ENCODE results near the gene TRMT11.
"Not testable (repeated sequence)": the region's sequence is repeated elsewhere in the genome, so short reads cannot be mapped to it uniquely, and the experiment has no call there.

Gene TRMT11

DNA sequence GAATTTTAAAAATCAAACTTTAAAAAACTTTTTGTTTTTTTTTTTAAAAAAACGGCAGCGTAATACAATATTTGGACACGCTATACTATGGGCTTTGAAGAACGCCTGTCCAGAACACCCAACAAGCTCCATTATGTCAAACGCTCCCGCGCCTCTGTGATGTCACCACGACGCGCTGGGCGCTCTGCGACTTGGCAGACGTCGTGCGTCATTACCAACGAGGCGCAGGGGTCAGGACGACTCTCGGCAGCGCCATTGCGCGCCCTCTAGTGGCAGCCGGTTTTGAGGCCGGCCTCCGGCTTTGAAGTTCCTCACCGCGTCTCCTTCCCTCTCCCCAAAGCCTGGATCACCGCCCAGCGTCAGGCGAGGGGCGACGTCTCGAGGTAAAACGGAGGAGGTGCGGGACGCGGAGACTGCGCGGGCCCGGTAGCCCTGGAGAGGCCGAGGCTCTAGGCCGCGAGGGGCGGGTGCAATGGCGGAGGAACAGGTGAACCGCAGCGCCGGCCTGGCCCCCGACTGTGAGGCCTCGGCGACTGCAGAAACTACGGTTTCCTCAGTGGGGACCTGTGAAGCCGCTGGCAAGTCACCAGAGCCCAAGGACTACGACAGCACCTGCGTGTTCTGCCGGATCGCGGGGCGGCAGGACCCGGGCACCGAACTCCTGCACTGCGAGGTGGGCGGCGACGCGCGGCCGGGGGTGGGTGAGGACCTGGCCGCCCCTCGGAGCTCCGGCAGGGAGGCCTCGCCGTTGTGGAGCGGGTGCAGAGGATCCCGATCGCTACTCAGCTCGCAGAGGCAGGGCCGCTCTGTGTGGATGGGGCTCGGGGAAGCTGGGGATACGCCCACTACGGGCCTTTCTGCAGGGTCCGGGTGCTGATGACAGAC lies 29.6 kb upstream of the TRMT11 start, which contains the start of gene HINT3:
Gene HINT3, plus strand, starts transcription at position 265 of the 885 bp plus-strand sequence. Its CDS starts 208 bp downstream, at position 473.
- DNase-seq = peak; percentile 71

DNA sequence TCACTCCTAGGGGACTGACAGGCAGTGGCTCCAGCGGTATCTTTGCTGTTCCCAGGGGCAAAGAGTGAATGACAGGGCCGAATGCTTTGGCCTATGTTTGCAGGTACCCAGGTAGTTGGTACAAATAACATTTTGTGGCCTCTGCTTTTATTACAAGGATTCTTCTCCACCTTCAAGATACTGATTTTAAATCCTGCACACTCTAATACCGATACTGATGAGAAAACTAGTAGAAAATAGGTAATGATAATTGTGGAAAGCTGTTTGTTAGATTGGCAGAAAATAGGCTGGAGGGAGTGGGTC lies 29.0 kb upstream of the TRMT11 start:
- DNase-seq = no peak

DNA sequence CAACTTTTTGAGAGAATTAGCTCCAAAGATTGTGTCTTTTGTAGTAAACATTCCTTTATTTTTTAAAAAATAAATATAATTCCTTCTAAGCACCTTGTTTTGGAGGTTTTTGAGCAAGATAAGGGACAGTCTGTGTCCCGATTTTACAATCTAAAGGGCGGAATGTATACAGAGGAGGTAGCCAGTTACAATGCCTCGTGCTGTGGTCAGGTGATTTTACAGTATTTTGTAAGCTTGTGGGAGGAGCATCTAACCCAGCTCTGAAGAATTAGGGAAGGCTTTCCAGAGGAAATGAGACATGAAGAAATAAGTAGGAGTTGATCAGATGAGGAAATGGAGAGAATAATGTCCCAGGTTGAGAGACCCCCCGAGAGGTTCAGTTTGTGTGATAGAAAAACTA lies 28.5 kb upstream of the TRMT11 start:
- DNase-seq = no peak

DNA sequence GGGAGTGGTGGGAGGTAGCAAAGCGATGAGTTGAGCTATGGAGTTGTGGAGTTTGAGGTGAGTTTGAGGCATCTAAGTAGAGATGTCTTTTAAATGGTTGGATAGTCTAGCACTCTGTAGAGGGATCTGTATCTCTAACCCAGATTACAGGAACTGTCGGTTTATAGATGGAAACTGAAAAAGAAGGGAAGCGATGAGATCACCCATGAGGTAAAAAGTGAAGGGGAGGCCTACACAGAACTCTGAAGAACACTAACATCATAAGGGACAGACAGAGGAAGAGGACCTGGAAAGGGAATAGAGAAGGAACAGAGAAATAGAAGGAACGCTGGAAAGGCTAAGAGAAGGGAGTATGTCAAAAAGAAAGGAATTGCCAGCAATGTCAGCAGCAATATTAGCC lies 27.3 kb upstream of the TRMT11 start:
- no peak for DNase-seq

DNA sequence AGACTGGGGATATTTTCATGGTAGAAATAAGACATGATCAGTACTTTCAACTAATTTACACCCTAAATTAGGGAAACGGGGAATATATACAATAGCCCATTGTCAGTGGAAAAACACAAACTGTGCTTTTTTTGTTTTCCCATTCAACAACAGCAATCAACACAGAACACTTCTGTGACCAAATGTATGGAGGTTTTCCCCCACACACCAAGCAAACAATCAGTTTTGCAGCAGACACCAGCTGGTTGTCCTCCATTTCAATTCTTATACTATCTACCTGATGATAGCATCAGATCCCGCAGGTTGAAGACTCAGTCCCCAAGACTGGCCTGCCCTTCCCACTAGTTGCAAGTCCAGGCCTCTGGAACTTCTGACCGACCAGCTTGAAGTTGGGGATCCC lies 25.2 kb upstream of the TRMT11 start:
- no peak for DNase-seq

DNA sequence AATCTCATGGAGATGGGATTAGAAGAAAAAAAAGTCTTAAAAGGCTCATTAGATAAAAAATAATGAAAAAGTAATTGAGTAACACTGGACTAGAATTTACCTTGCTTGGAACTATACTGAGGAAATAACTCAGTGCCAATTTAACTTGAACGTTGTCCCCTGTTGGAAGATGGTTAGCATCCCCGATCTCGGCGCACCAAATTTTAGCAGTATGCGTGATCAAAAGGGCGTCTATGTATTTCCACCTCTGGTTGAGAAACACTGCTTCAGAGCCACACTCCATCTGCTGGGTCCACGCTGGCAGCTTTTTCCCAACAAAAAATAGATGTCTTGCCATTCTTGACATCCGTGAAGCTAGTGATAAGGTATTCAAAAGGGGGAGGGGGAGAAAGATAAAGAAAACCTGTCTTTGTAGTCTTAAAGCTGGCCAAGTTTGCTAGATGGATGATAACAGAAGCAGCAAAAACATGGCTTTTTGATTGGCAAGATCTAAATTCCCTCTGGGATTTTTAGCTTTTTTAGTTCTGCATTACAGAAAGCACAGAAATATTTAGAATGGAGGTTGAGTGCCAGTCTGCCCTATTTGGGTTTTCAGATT lies 23.3 kb upstream of the TRMT11 start:
- no peak for DNase-seq

DNA sequence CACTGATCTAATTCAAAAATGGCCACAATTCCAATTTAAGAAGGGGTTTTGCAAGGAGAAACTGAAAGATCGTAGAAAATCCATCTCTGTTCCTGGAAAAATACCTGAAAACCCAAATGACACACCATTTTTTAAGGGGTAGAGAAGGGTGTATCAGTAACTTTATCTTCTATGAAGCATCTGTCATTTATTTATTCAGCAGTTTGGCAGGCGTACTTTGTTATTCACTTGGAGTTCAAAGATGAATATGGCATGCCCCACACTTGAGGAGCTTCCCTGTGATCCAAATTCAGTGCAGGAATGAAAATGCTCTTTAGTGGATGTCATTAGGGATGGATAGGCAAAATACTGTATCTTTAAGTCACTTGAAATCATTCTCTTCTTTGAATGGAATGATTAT lies 22.5 kb upstream of the TRMT11 start:
- no peak for DNase-seq

DNA sequence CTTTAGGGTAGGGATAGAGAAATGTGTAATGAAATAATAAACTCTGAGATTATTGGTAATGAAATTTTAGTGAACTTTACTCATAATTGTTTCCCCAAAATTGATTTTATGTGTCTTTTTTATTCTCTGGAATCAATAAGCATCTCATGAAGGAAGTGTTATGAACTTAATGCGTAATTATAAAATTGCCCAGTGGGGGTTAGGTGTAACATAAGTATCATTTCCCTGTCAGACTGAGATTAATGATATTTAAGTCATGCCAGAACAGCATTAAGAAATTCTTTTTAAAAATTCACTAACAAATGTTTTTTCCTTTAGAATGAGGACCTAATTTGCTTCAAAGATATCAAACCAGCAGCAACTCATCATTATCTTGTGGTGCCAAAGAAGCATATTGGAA lies 19.8 kb upstream of the TRMT11 start:
- no peak for DNase-seq

DNA sequence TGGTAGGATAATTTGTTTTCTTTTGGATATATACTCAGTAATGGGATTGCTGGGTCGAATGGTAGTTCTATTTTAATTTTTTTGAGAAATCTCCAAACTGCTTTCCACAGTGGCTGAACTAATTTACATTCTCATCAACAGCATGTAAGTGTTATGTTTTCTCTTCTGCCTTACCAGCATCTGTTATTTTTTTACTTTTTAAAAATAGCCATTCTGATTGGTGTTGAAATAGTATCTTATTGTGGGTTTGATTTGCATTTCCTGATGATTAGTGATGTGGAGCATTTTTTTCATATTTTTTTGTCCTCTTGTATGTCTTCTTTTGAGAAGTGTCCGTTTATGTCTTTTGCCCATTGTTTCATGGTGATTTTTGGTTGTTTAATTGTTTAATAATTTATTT lies 17.8 kb upstream of the TRMT11 start:
- no peak for DNase-seq

DNA sequence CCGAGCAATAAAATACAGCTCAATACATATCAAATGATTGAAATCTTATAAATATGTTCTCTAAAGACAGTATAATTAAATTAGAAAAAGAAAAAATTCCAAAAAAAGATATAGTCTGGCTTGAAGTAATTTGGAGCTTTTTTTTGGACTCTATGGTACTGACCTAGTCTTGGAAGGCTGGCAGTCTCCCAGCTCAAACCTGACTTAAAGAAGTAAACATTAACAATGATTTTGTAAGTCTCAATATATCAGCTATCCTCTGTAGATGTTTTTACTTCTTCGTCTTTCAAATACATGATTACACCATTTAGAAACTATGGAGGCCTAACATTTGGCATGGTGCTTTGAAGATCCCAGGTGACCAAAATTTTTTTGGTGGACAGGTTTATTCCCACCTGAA lies 15.6 kb upstream of the TRMT11 start:
- DNase-seq = no peak

DNA sequence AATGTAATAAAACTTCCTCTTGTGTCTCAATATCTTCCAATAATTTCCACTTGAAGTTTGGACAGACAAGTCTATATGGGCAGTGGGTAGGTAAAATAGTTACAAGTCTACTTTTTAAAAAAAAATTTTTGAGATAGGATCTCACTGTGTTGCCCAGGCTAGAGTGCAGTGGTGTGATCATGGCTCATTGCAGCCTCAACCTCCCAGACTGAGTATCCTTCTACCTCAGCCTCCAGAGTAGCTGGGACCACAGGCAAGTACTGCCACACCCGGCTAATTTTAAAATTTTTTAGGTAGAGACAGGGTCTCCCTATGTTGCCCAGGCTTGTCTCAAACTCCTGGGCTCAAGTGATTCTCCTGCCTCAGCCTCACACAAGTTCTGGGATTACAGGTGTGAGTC lies 13.9 kb upstream of the TRMT11 start:
- DNase-seq = not testable (repeated sequence)

DNA sequence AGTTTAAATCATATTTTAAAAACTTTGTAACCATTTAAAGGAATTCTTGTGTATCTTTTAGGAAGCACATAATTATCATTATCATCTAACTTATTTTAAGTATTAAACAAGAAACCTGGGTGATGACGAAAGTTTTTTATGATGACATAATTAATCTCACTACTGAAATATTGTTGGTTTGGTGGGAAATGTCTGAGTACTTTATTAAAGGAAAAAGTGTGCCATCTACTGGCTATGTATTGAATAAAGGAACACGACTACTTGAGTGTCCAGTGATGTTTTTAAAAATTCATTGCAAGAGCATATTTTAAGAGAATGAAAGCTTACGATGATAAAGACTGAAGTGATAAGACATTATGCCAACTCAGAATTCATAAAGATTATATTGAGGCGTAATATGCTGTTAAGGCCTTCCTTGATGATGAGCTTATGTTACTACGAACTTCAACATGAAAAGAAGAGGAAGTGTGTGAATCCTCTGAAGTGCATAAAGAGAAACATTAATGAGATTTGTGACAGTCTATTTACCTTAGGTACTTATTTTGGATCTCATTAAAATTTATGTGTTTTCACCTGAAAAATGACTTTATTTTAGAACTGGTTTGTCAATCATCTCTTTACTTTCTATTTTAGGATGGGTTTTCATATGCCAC lies 12.0 kb upstream of the TRMT11 start:
- no peak for DNase-seq

DNA sequence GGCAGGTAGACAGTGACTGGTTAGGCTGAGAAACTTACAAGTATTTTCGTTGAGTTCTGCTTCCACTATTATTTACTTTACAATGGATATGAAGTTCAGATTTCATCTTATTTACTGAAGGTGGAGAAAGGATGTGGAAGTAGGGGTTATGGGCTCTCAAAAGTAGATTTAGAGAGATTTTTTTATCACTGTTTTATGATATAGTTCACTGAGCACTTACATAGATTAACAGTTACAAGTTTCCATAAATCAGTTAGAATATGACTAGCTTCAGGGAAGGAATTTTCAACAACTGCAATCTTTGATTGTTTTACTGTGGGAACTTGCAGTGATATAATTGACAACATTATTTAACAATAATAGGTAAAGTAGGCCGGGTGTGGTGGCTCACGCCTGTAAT lies 7.2 kb upstream of the TRMT11 start:
- DNase-seq = no peak

DNA sequence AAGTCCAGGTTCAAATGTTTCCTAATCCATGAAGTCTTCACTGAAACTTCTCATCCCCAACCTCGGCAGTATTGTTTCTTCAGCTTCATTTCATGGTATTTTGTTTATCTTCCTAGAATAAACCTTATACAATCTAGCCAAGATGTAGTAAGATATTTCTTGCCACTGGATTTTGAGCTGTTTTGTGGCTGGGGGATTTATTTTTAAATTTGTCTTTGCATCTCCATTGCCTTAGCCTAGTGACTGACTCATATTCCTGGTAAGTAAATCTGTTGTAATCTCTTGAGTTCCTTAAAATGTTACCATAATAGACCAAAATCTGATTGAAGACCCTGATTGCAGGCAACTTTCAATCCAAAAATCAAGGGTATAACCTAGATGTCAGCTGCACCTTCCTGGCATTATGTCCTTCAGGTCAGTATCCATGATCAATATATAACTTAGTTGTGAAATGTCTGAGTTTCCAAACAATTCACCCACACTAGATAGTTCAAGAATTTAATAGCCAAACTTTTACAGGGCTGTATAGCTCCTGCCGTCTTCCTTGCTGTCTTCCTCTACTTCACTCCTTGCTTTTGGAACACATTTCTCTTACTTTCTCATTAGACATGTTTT lies 4.7 kb upstream of the TRMT11 start:
- no peak for DNase-seq

DNA sequence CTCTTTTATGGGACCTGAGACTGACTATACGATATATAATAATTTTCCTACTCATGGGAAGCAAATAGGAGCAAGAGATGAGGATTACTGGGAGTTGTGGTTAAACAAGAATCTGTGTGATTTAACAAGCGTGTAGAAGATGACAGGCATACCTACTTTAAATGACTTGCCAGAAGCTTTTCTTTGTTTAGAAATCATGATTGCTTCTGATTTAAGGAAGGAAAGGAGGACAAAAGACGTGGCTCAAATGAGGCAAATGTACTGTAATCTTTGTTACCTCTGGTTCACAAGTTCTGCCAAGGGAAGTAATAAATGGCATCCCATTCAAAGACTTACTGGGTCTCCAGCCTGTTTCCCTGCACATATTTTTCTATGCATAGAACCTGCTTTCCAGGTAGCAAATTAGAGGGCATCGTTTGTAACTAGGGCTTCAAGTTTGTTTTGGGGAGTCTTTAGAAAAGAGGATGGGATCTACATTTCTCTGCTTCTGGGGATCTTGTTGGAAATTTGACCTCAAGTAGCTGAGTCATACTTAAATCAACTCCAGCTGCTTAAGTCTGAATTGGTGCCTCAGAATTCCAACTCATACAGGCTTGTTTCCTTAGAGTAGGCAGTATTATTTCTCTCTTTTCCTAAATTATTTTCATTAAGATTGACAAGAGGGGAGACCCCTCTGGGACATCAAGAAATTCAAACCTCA lies 2.9 kb upstream of the TRMT11 start:
- no peak for DNase-seq

DNA sequence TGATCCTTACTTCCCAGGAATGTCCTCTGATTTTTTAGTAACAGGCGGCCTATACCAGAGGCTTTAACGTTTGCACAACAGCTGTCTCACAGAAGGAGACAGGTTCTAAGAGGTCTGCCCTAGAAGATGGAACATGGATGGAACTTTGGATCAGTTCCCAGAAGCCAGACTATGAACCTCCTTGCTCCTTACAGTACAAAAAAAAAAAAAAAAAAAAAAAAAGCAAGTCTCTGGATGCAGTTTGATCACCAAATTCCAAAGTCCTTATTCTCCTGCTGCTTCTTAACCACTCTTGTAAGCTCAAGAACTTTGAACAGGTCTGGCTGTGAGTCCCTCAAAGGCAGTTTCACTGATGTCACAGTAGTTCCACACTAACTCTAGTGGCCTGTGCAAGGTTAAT lies 2.0 kb upstream of the TRMT11 start:
- no peak for DNase-seq

DNA sequence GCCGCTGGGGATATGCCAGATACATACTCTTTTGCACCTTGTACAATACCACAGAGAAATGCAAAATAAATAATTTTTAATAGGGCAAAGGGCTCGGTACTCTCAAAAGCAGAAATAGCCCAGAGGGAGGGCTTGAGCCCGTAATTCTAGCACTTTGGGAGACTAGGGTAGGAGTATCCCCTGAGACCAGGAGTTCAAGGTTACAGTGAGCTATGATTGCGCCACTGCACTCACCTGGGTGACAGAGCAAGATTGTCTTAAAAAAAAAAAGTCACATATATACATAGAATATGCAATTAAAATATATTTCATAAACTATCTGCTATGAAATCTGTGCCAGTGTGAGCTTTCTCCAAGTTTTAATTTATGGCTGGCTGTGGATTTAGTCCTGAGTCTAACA lies 818 bp upstream of the TRMT11 start:
- no peak for DNase-seq

DNA sequence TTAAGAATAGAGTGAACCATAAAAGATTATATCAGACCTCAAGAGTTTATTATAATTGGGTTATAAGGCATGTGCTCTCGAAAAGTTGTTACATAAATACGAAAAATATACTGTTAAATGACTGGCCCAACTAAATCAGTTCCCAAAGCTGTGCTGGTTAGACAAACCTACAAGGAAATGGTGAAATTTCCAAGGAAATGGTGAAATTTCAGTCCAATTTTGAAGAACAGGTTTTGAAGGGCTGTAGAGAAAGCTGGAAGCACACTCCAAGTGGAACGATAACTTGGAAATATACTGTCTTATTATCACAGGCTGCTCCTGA lies 400 bp upstream of the TRMT11 start:
- no peak for DNase-seq

DNA sequence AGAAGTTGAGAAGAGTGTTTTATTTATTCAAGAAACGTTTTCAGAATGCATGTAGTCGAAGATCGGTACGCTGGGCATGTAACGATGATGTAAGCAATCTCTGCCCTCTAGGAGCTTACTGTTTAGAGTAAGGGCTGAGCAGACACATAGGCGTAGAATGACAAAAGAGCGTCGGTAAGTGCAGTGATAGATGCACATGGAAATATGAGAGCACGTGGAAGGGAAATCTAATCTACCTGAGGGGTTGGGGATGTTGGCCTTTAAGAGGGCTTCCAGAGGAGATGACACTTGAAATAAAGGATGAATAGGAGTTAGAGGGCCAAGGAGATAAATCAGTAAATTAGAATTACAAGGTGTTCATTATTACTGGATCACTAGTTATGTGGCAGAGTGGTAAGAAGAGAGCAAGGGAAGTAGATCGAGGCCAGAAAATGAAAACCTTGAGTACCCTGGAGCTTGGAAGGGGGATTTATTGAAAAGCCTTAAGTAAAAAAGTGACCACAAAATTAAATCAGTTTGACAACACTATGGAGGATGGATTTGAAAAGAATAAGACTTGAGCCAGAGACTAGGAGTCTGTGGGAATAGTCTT lies 782 bp downstream of the TRMT11 start:
- DNase-seq = no peak

DNA sequence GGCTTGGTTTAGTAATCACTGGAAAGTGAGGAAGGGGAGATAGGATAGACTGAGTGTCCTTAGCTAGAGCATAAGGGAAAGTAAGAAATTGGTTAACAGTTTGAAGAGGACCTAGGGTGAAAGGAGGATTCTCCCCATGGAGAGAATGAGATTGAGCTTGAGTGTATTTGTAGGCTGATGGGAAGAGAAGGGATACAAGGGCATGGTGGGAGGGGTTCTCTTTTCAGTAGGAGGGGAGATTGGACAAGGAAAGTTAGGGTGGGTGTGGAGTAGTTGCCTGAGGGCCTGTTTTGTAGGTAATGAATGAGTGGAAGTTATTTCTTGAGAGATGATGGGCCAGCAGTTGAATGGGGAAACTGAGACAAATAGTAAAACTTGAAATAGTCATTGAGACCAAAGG lies 1.9 kb downstream of the TRMT11 start:
- DNase-seq = no peak

DNA sequence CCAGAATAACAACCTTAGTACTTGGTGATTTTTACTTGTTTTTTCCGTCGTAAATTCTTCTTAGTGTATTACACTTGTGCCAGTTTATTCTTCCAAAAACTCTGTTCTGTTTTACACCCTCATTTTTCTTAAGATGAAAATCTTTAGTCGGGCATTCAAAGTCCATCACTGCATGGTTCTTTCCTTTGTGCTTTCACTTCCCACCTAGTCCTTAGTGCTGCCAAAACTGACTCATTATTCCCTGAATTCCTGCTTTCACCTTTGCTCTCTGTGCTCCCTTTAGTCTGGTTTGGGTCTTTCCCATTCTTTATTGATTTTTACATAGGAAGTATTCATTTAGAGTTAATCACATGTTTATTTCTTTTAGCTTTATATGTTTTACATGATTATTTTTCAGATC lies 3.3 kb downstream of the TRMT11 start:
- no peak for DNase-seq

DNA sequence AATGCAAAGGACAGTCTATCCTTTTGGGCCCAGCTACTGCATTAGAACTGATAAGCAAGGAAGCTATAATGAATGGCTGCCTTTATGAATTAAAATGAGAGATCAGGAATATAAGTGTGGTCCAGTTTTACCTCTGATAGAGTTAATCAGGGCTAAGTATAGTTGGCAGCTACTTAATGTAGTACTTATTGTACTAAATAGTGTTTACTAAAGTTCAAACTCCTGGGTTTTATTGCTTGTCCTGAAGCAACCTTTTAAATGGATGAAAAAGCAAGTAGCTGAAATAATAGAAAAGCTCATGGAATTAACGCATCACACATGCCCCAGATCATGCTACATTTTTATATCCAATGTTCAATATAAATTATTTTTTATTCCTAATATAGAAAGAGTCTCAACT lies 5.3 kb downstream of the TRMT11 start:
- DNase-seq = no peak
